B cell (primary cell): ENCODE measurements around the gene EIF4A2. TPM values are rescaled to one million over a fixed set of nuclear protein-coding genes. Genes with fewer than 3 reads are reported as not detected.

Experiments used
- ATAC-seq: fragments of 200-7000 bp; cut with Tn5 transposase; one replicate; pipeline ENCODE4 v1.10.0; 2021; ENCODE audit warnings: low read depth, mild to moderate bottlenecking, moderate number of reproducible peaks, moderate library complexity
- CTCF ChIA-PET: fragments of 350-600 bp; sonication (Branson Sonifier 250); formaldehyde crosslinking; loops from one replicate; lab custom pipeline; 2021; ENCODE audit warnings: antibody characterized with exemption, inconsistent platforms; lab: Charles Lee
- POLR2A ChIA-PET: fragments of 350-600 bp; sonication (Branson Sonifier 250); formaldehyde crosslinking; loops from one replicate; lab custom pipeline; 2021; ENCODE audit warnings: antibody characterized with exemption; lab: Charles Lee
- DNase-seq: peaks from one replicate; pipeline ENCODE4 v3.0.0; 2013
- H2AFZ ChIP-seq: 2 replicates; pipeline ENCODE4 v1.6.1; 2012; ENCODE audit warnings: mild to moderate bottlenecking, low read depth, low read length; ENCODE audit not compliant: insufficient read depth, poor library complexity, severe bottlenecking
- H3K27ac ChIP-seq, 2 donors: 1 replicate in 1 of 2; 2 replicates in 1 of 2; pipeline ENCODE4 v1.5.1; 2012 to 2013; ENCODE audit warnings: low read length in 2 of 2, mild to moderate bottlenecking in 2 of 2, moderate library complexity in 1 of 2
- H3K27me3 ChIP-seq, 4 experiments: fragments of 200-600 bp in 1 of 4; sonication (generic) in 1 of 4; replicated peaks in 1 of 4; 1 replicate in 2 of 4; 2 replicates in 2 of 4; pipeline versions ENCODE4 v1.6.1 to v1.7.0; 2013 to 2016; ENCODE audit warnings: low read length in 3 of 4, mild to moderate bottlenecking in 2 of 4, mixed read lengths in 1 of 4, moderate library complexity in 1 of 4; ENCODE audit not compliant: insufficient read depth in 4 of 4, control insufficient read depth in 3 of 4; ENCODE audit errors: control extremely low read depth in 1 of 4
- H3K36me3 ChIP-seq, 2 experiments: replicated peaks in 1 of 2; 1 replicate in 1 of 2; 2 replicates in 1 of 2; pipeline versions ENCODE4 v1.6.1 to v1.7.1; 2013; ENCODE audit warnings: low read length in 1 of 2; ENCODE audit not compliant: insufficient read depth in 2 of 2, control insufficient read depth in 1 of 2; ENCODE audit errors: control extremely low read depth in 1 of 2, extremely low read depth in 1 of 2
- H3K4me1 ChIP-seq, 2 donors: fragments of 200-600 bp in 1 of 2; sonication (generic) in 1 of 2; 1 replicate in 1 of 2; 2 replicates in 1 of 2; pipeline versions ENCODE4 v1.5.1 to v1.6.1; 2013 to 2017; ENCODE audit warnings: low read length in 2 of 2; ENCODE audit not compliant: control insufficient read depth in 2 of 2, insufficient read depth in 2 of 2
- H3K4me2 ChIP-seq: replicated peaks from 2 replicates; pipeline ENCODE3; 2012; ENCODE audit warnings: mild to moderate bottlenecking, low read depth, low read length; ENCODE audit not compliant: poor library complexity, severe bottlenecking
- H3K4me3 ChIP-seq, 5 experiments: fragments of 200-600 bp in 1 of 5; sonication (generic) in 1 of 5; 1 replicate in 3 of 5; 2 replicates in 2 of 5; pipeline versions ENCODE4 v1.5.1 to v1.7.0; 2011 to 2016; ENCODE audit warnings: low read length in 4 of 5, mild to moderate bottlenecking in 4 of 5, low read depth in 2 of 5, control low read depth in 1 of 5, moderate library complexity in 1 of 5; ENCODE audit not compliant: insufficient read depth in 1 of 5; ENCODE audit errors: control extremely low read depth in 1 of 5, extremely low read depth in 1 of 5
- H3K79me2 ChIP-seq: fragments of 200-600 bp; sonication (generic); one replicate; pipeline ENCODE4 v1.6.0; 2016; ENCODE audit warnings: low read length; ENCODE audit not compliant: control insufficient read depth, insufficient read depth
- H3K9ac ChIP-seq: fragments of 200-600 bp; sonication (generic); 2 replicates; pipeline ENCODE4 v1.6.1; 2017; ENCODE audit warnings: mild to moderate bottlenecking, low read length, moderate library complexity
- H3K9me3 ChIP-seq, 3 donors: one replicate each; pipeline versions ENCODE4 v1.6.1 to v1.7.1; 2013; ENCODE audit warnings: low read length in 2 of 3; ENCODE audit not compliant: control insufficient read depth in 2 of 3, insufficient read depth in 1 of 3; ENCODE audit errors: control extremely low read depth in 1 of 3
- H4K20me1 ChIP-seq: 2 replicates; pipeline ENCODE4 v1.6.0; 2012; ENCODE audit warnings: mild to moderate bottlenecking, low read length; ENCODE audit not compliant: insufficient read depth, control insufficient read depth, poor library complexity, severe bottlenecking
- H3K27ac Mint-ChIP-seq: one replicate; pipeline ENCODE4 v1.8.0; 2021; ENCODE audit warnings: mixed read lengths
- H3K27me3 Mint-ChIP-seq: one replicate; pipeline ENCODE4 v1.8.0; 2021; ENCODE audit warnings: mixed read lengths
- H3K4me1 Mint-ChIP-seq: one replicate; pipeline ENCODE4 v1.8.0; 2021; ENCODE audit warnings: mixed read lengths
- H3K4me3 Mint-ChIP-seq: one replicate; pipeline ENCODE4 v1.8.0; 2021; ENCODE audit warnings: mixed read lengths
- H3K9me3 Mint-ChIP-seq: one replicate; pipeline ENCODE4 v1.8.0; 2022; ENCODE audit warnings: mixed read lengths; ENCODE audit not compliant: insufficient read depth
- EZH2 ChIP-seq: IDR thresholded peaks from 2 replicates; pipeline ENCODE4 v1.6.1; 2012; ENCODE audit warnings: borderline replicate concordance, low read depth, mild to moderate bottlenecking, moderate library complexity, low read length; ENCODE audit not compliant: insufficient read depth, poor library complexity, severe bottlenecking
- WGBS: methylation state at CpG from one replicate; pipeline ENCODE4 v1.1.5; 2013; ENCODE audit warnings: missing lambda C conversion rate; ENCODE audit not compliant: insufficient coverage; 5-methylcytosine and 5-hydroxymethylcytosine counted together
- intact Hi-C: fragments of 100-400 bp; cut with micrococcal nuclease; formaldehyde crosslinking; loops from one replicate; pipeline ENCODE4 v1.10.0; 2022
- polyA plus RNA-seq: library from polyadenylated mRNA; depleted of rRNA; stranded (reverse); fragments of >200 nt; gene quantifications from 2 replicates; pipeline ENCODE4 v1.2.3, GENCODE V29; 2012
- total RNA-seq, 2 donors: library from RNA; stranded (reverse); fragments of 120-200 nt in 1 of 2; gene quantifications; 1 replicate in 1 of 2; 2 replicates in 1 of 2; pipeline versions ENCODE4 v1.2.3 to v1.2.4, GENCODE V29; 2013 to 2022
- TF ChIP-seq, protein P1 (sequence below): fragments of 200-600 bp; IDR thresholded peaks from one replicate; pipeline ENCODE4 v1.8.0; 2022; ENCODE audit warnings: antibody characterized with exemption, mild to moderate bottlenecking

Gene EIF4A2
- total and polyA plus RNA-seq, 2 donors (not counting 1 experiment from before 2014, with no cell fraction given) = 506 to 547 TPM

GRCh38 chr3:186823386-186823785 is 40.0 kb downstream of the EIF4A2 start:
- ATAC-seq = no peak
- DNase-seq = no peak
- no peak overlapping the region for H3K9ac ChIP-seq
- H3K4me1 ChIP-seq = peaks cover 24 to 28% of the 10 kb centered on the region in 2 donors
- no peaks in the 10 kb centered on the region for H3K9me3 Mint-ChIP-seq
- peaks cover 0 to 4% (median 0%) of the 10 kb centered on the region in 3 donors for H3K9me3 ChIP-seq
- H3K27me3 ChIP-seq = peaks cover 0 to 38% (median 19%) of the 10 kb centered on the region in 4 experiments
- WGBS = no CpG with 5 or more reads among the region's 2 CpGs
- peaks cover 22% of the 10 kb centered on the region for H3K27me3 Mint-ChIP-seq
- H4K20me1 ChIP-seq = no peaks in the 10 kb centered on the region
- peaks cover 21% of the 10 kb centered on the region for H3K4me1 Mint-ChIP-seq
- TF ChIP-seq, protein P1, sequence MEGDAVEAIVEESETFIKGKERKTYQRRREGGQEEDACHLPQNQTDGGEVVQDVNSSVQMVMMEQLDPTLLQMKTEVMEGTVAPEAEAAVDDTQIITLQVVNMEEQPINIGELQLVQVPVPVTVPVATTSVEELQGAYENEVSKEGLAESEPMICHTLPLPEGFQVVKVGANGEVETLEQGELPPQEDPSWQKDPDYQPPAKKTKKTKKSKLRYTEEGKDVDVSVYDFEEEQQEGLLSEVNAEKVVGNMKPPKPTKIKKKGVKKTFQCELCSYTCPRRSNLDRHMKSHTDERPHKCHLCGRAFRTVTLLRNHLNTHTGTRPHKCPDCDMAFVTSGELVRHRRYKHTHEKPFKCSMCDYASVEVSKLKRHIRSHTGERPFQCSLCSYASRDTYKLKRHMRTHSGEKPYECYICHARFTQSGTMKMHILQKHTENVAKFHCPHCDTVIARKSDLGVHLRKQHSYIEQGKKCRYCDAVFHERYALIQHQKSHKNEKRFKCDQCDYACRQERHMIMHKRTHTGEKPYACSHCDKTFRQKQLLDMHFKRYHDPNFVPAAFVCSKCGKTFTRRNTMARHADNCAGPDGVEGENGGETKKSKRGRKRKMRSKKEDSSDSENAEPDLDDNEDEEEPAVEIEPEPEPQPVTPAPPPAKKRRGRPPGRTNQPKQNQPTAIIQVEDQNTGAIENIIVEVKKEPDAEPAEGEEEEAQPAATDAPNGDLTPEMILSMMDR = no peak
- no peak overlapping the region for H3K27ac Mint-ChIP-seq
- H3K4me3 ChIP-seq = no peak overlapping the region
- H3K36me3 ChIP-seq = no peaks in the 10 kb centered on the region
- H3K4me2 ChIP-seq = no peak overlapping the region
- intact Hi-C loops = loop anchor here (5.0 to 10.0 kb wide), 2 partner anchors 566 to 719 kb away; partner anchors contain the start of gene ETV5
- no peak overlapping the region for H3K27ac ChIP-seq
- no peak overlapping the region for H3K4me3 Mint-ChIP-seq
- CTCF ChIA-PET = interaction anchor here (0.7 to 7.1 kb wide), 5 partner anchors 67 to 342 kb away, joined by 3 to 237 read pairs (median 4); partner anchors contain the start of gene AHSG
- POLR2A ChIA-PET = interaction anchor here (0.7 kb wide), 1 partner anchor 305 kb away, joined by 6 read pairs; no protein-coding TSS in a partner anchor
- no peak overlapping the region for H2AFZ ChIP-seq
- H3K79me2 ChIP-seq = peaks cover 2% of the 10 kb centered on the region

DNA sequence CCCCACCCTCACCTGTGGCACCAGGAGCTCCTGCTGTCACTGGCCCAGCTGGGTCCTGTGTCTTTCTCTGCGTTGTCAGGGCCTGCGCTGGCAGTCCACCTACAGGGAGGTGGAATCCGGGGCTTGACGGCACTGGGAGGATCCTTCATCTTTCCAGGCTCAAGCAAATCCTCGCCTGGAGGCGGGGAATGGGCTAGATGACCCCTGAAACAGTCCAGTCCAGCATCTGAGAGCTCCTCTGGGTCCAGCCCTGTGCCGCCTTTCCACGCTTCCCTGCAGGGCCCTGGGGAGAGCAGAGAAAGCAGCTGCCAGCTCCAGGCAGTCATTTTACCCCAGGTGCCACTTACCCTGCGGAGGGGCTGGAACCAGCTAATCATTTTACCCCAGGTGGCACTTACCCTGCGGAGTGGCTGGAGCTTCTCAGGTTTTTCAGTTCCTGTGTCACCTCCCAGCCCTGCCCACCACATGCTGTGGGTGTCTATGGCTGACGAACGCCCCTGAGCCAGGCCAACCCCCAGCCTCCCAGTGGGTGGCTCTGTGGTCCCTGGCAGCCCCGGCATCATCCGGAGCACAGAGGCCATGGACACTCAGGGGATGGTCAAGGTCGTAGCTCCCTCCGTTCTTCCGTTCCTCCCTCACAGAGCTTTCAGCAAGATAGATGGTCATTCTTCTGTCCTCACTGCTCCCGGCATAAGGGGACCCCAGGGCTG is 41.2 kb downstream of the EIF4A2 start:
- H2AFZ ChIP-seq = no peak overlapping the region
- peaks cover 21% of the 10 kb centered on the region for H3K4me1 Mint-ChIP-seq
- H3K27ac ChIP-seq = no peak overlapping the region
- H3K4me3 ChIP-seq = no peak overlapping the region
- no peaks in the 10 kb centered on the region for H3K36me3 ChIP-seq
- H3K4me1 ChIP-seq = peaks cover 24 to 28% of the 10 kb centered on the region in 2 donors
- H3K27ac Mint-ChIP-seq = peak overlapping the region; percentile 50
- H3K9ac ChIP-seq = no peak overlapping the region
- peak overlapping the region; percentile 61 for H3K4me3 Mint-ChIP-seq
- 69% methylated on average over 18 of the region's 18 CpGs for WGBS
- H3K4me2 ChIP-seq = no peak overlapping the region
- H3K9me3 ChIP-seq = peaks cover 0 to 4% (median 0%) of the 10 kb centered on the region in 3 donors
- no peak for ATAC-seq
- ChIA-PET CTCF (interaction anchor here (0.8 to 5.0 kb wide), 5 partner anchors 19 to 341 kb away, joined by 3 to 61 read pairs (median 4); no protein-coding TSS in a partner anchor), POLR2A (interaction anchor here (0.5 to 1.3 kb wide), 3 partner anchors 40 to 240 kb away, joined by 3 read pairs; no protein-coding TSS in a partner anchor)
- H4K20me1 ChIP-seq = no peaks in the 10 kb centered on the region
- DNase-seq = no peak
- peaks cover 2% of the 10 kb centered on the region for H3K79me2 ChIP-seq
- TF ChIP-seq EZH2 = no peak
- TF ChIP-seq, protein P1 = no peak
- no peaks in the 10 kb centered on the region for H3K9me3 Mint-ChIP-seq
- H3K27me3 ChIP-seq = peaks cover 0 to 49% (median 25%) of the 10 kb centered on the region in 4 experiments
- H3K27me3 Mint-ChIP-seq = peaks cover 30% of the 10 kb centered on the region
- intact Hi-C loops = loop anchor here (5.0 to 10.0 kb wide), 3 partner anchors 203 to 720 kb away; partner anchors contain the start of gene ETV5
